Central memory CD4-positive, alpha-beta T cell (primary cell): Measurements from ENCODE around the gene SLC22A17.
"Not testable (repeated sequence)": the region's sequence is repeated elsewhere in the genome, so short reads cannot be mapped to it uniquely, and the experiment has no call there.

ENCODE experiments used
- DNase-seq: peaks from one replicate; pipeline ENCODE4 v3.0.0; 2022
- total RNA-seq, 3 experiments: gene quantifications; one replicate each; lab custom pipeline; 2026; lab: John Stamatoyannopoulos, UW

Gene SLC22A17
- total RNA-seq, result 2.2 to 18.2 (median 10.8) reads per million in 3 experiments

GRCh38 chr14:23352506-23353432 is at the start of gene SLC22A17:
Gene SLC22A17 (minus strand): TSS chr14:23352887.
- DNase-seq, result peak; percentile 59

- DNase-seq, result no peak
These were observed 48.6 kb upstream of the SLC22A17 start for GRCh38 chr14:23401291-23401690.

- DNase-seq, result not testable (repeated sequence)
These were observed 47.9 kb upstream of the SLC22A17 start for GRCh38 chr14:23400496-23401149.

- no peak for DNase-seq
These were observed 46.9 kb upstream of the SLC22A17 start for GRCh38 chr14:23399591-23399990.

- DNase-seq, result no peak
These were observed 46.4 kb upstream of the SLC22A17 start for GRCh38 chr14:23399136-23399535.

GRCh38 chr14:23398348-23398747 is 45.7 kb upstream of the SLC22A17 start:
- DNase-seq, result no peak

- DNase-seq, result no peak
These were observed 44.2 kb upstream of the SLC22A17 start for GRCh38 chr14:23396781-23397407.

- no peak for DNase-seq
These were observed 43.4 kb upstream of the SLC22A17 start for GRCh38 chr14:23396126-23396525.

GRCh38 chr14:23392613-23393012 is 39.9 kb upstream of the SLC22A17 start:
- no peak for DNase-seq

- DNase-seq, result not testable (repeated sequence)
These were observed 37.2 kb upstream of the SLC22A17 start for GRCh38 chr14:23389871-23390270.

GRCh38 chr14:23389396-23389795 is 36.7 kb upstream of the SLC22A17 start:
- DNase-seq, result no peak

- DNase-seq, result no peak
These were observed 36.3 kb upstream of the SLC22A17 start for GRCh38 chr14:23388996-23389395.

GRCh38 chr14:23387916-23388882 is 35.5 kb upstream of the SLC22A17 start:
- no peak for DNase-seq

GRCh38 chr14:23386999-23387398 is 34.3 kb upstream of the SLC22A17 start:
- no peak for DNase-seq

GRCh38 chr14:23386266-23386657 is 33.6 kb upstream of the SLC22A17 start:
- DNase-seq, result not testable (repeated sequence)

- no peak for DNase-seq
These were observed 33.1 kb upstream of the SLC22A17 start for GRCh38 chr14:23385642-23386265.

- no peak for DNase-seq
These were observed 32.6 kb upstream of the SLC22A17 start for GRCh38 chr14:23385244-23385641.

- DNase-seq, result no peak
These were observed 31.8 kb upstream of the SLC22A17 start for GRCh38 chr14:23384364-23385080.

GRCh38 chr14:23382731-23383440 is 30.2 kb upstream of the SLC22A17 start:
- no peak for DNase-seq

- no peak for DNase-seq
These were observed 29.6 kb upstream of the SLC22A17 start for GRCh38 chr14:23382276-23382675.
